NCI-H345 (cell line): Measurements from ENCODE around the gene INSM2.

Source experiments
- DNase-seq: peaks from one replicate; lab custom pipeline; 2025; lab: John Stamatoyannopoulos, UW

Gene INSM2

GRCh38 chr14:35533357-35534207 lies at the start of gene INSM2:
INSM2 (plus strand) TSS chr14:35534164; CDS start chr14:35534253, 89 bp downstream.
- DNase-seq, result peak; percentile 94

- no peak for DNase-seq
Measured at GRCh38 chr14:35492569-35493014, 41.4 kb upstream of the INSM2 start.

GRCh38 chr14:35495278-35495677 lies 38.7 kb upstream of the INSM2 start:
- no peak for DNase-seq

GRCh38 chr14:35499180-35499579 lies 34.8 kb upstream of the INSM2 start:
- DNase-seq, result no peak

- no peak for DNase-seq
Measured at GRCh38 chr14:35503646-35504045, 30.3 kb upstream of the INSM2 start.

- no peak for DNase-seq
Measured at GRCh38 chr14:35504260-35504659, 29.7 kb upstream of the INSM2 start.

GRCh38 chr14:35506461-35506860 lies 27.5 kb upstream of the INSM2 start:
- no peak for DNase-seq

GRCh38 chr14:35506927-35507326 lies 27.0 kb upstream of the INSM2 start:
- DNase-seq, result no peak

- no peak for DNase-seq
Measured at GRCh38 chr14:35509846-35510245, 24.1 kb upstream of the INSM2 start.

GRCh38 chr14:35512765-35513164 lies 21.2 kb upstream of the INSM2 start:
- no peak for DNase-seq

- no peak for DNase-seq
Measured at GRCh38 chr14:35515916-35516315, 18.0 kb upstream of the INSM2 start.

GRCh38 chr14:35519986-35520385 lies 14.0 kb upstream of the INSM2 start:
- no peak for DNase-seq

- DNase-seq, result no peak
Measured at GRCh38 chr14:35525695-35526094, 8.3 kb upstream of the INSM2 start.

GRCh38 chr14:35526962-35527361 lies 7.0 kb upstream of the INSM2 start:
- DNase-seq, result no peak

- no peak for DNase-seq
Measured at GRCh38 chr14:35531960-35532747, 1.8 kb upstream of the INSM2 start.

- DNase-seq, result no peak
Measured at GRCh38 chr14:35532783-35533356, 1.1 kb upstream of the INSM2 start.

GRCh38 chr14:35534208-35534872 lies 376 bp downstream of the INSM2 start:
- peak; percentile 43 for DNase-seq

GRCh38 chr14:35534873-35535482 lies 1.0 kb downstream of the INSM2 start:
- DNase-seq, result peak; percentile 18

- DNase-seq, result no peak
Measured at GRCh38 chr14:35535483-35536112, 1.6 kb downstream of the INSM2 start.

GRCh38 chr14:35539969-35540368 lies 6.0 kb downstream of the INSM2 start:
- DNase-seq, result no peak

GRCh38 chr14:35543006-35543405 lies 9.0 kb downstream of the INSM2 start:
- no peak for DNase-seq
